Measurements from ENCODE around the gene TAX1BP1. TPM values are rescaled to one million over a fixed set of nuclear protein-coding genes. Genes with fewer than 3 reads are reported as not detected.

The TAX1BP1 gene
- total RNA-seq, 1 experiment from 2014 or later: 58.3 TPM

DNA sequence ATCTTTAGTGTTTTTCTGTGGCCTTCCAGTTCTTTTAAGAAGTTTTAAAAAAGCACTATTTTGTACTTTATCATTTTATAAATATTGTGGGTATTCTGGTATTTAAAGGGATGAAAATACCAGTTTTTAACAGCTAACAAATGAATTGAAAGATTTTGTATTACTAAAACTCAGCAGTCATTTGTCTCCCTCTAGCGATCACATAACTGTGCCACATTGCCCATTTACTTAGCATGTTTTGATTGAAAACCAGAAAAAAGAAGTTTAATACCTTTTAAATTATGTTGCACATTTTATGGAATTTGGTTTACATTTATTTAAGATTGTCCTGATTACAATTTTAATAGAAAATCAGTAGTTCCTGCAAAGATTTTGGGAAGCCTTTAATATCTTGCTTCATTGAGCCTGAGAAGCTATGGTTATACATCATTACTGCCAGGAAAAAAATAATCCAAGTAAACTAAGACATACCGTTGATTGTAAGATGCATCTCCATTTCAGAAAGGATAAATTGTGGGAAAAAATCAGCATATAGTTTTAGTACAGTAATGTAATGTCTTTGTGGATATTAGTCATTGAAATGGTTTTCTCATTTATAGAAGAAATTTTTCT, 34.9 kb downstream of the TAX1BP1 start:
- Histone ChIP-seq H4K8ac (replicated peaks; ENCODE audit: insufficient read length, low read depth, low read length) (no peak overlapping the region), H3K4ac (ENCODE audit: low read depth, low read length) (no peak overlapping the region), H3K9me3 (ENCODE audit: control insufficient read depth, low read depth, low read length) (no peaks in the 10 kb centered on the region), H3K18ac (ENCODE audit: insufficient read length, low read depth, low read length) (no peak overlapping the region), H3K79me1 (ENCODE audit: insufficient read depth, low read depth, low read length, poor library complexity, severe bottlenecking) (no peaks in the 10 kb centered on the region), H3T11ph (ENCODE audit: low read length) (no peak overlapping the region), H2BK20ac (ENCODE audit: low read depth, low read length, poor library complexity, severe bottlenecking) (no peak overlapping the region), H3K79me2 (ENCODE audit: insufficient read depth, low read length) (no peaks in the 10 kb centered on the region), H4K5ac (ENCODE audit: insufficient read length, low read depth, low read length) (no peak overlapping the region), H2BK15ac (ENCODE audit: low read depth, low read length) (no peak overlapping the region), H3K4me1 (ENCODE audit: insufficient read depth, low read length) (no peaks in the 10 kb centered on the region), H3K23ac (ENCODE audit: insufficient read length, low read depth, low read length) (no peak overlapping the region), H4K91ac (ENCODE audit: insufficient read length, low read depth, low read length) (no peak overlapping the region), H2BK120ac (ENCODE audit: low read depth, low read length, poor library complexity, severe bottlenecking) (no peak overlapping the region), H3K4me2 (ENCODE audit: insufficient read depth, insufficient read length, low read length) (no peak overlapping the region), H4K20me1 (ENCODE audit: control insufficient read depth, insufficient read depth, insufficient read length) (no peaks in the 10 kb centered on the region), H3K56ac (ENCODE audit: insufficient read length, low read depth, low read length) (no peak overlapping the region), H3K14ac (ENCODE audit: insufficient read depth, low read length) (no peak overlapping the region), H3K27me3 (ENCODE audit: insufficient read depth, low read length) (no peaks in the 10 kb centered on the region), H3K27ac (ENCODE audit: insufficient read length, low read depth, low read length) (no peak overlapping the region), H2AK5ac (ENCODE audit: insufficient read length, low read length) (no peak overlapping the region), H2AFZ (ENCODE audit: low read length) (no peak overlapping the region), H3K9ac (ENCODE audit: extremely low read depth, insufficient read length, low read length) (no peak overlapping the region), H2BK5ac (ENCODE audit: insufficient read length, low read length) (no peak overlapping the region), H2BK12ac (ENCODE audit: insufficient read length, low read depth, low read length) (no peak overlapping the region), H3K23me2 (ENCODE audit: insufficient read length, low read depth, low read length, poor library complexity, severe bottlenecking) (no peaks in the 10 kb centered on the region)
- H3K9me3 Mint-ChIP-seq: no peaks in the 10 kb centered on the region
- WGBS (ENCODE audit: extremely low coverage, insufficient read length, low lambda C conversion rate): no CpG with 5 or more reads among the region's 2 CpGs
- H3K4me1 Mint-ChIP-seq: peaks cover 8 to 10% of the 10 kb centered on the region in 2 experiments
- no peak overlapping the region for H3K27ac Mint-ChIP-seq
- TF ChIP-seq, protein P1, sequence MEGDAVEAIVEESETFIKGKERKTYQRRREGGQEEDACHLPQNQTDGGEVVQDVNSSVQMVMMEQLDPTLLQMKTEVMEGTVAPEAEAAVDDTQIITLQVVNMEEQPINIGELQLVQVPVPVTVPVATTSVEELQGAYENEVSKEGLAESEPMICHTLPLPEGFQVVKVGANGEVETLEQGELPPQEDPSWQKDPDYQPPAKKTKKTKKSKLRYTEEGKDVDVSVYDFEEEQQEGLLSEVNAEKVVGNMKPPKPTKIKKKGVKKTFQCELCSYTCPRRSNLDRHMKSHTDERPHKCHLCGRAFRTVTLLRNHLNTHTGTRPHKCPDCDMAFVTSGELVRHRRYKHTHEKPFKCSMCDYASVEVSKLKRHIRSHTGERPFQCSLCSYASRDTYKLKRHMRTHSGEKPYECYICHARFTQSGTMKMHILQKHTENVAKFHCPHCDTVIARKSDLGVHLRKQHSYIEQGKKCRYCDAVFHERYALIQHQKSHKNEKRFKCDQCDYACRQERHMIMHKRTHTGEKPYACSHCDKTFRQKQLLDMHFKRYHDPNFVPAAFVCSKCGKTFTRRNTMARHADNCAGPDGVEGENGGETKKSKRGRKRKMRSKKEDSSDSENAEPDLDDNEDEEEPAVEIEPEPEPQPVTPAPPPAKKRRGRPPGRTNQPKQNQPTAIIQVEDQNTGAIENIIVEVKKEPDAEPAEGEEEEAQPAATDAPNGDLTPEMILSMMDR (conservative IDR thresholded peaks at IDR 0.05): peak; percentile 72
- H3K4me3 Mint-ChIP-seq: no peak overlapping the region
- H3K36me3 Mint-ChIP-seq (ENCODE audit: insufficient read depth in 1 of 3, low read depth in 3 of 3): peaks cover 0 to 12% (median 8%) of the 10 kb centered on the region in 3 experiments; a peak in 4 of 7 replicates
- H3K27me3 Mint-ChIP-seq (ENCODE audit: low read depth): no peaks in the 10 kb centered on the region
- DNase-seq: no peak

Measured in H9 (cell line).